Caco-2 (cell line): Measurements from ENCODE around the gene JARID2. TPM values are rescaled to one million over a fixed set of nuclear protein-coding genes. Genes with fewer than 3 reads are reported as not detected.

ENCODE experiments used
- BruUV-seq: library from RNA; stranded (reverse); fragments of 400-500 nt; replicated peaks from 2 replicates; lab custom pipeline; 2021; lab: Mats Ljungman, UMichigan
- CTCF ChIA-PET: fragments of 300-600 bp; sonication (Branson Sonifier 250); formaldehyde crosslinking; loops from one replicate; lab custom pipeline; 2022; ENCODE audit warnings: antibody characterized with exemption; lab: Charles Lee
- POLR2A ChIA-PET: fragments of 300-600 bp; sonication (Branson Sonifier 250); formaldehyde crosslinking; loops from one replicate; lab custom pipeline; 2022; ENCODE audit warnings: antibody characterized with exemption; lab: Charles Lee
- DNase-seq, 2 experiments: peaks; one replicate each; pipeline versions ENCODE4 v3.0.0 to v3.0.0-alpha.2; 2020 to 2022
- H3K27me3 ChIP-seq: replicated peaks from 2 replicates; pipeline ENCODE4 v1.6.0; 2011; ENCODE audit warnings: low read length; ENCODE audit not compliant: control insufficient read depth, insufficient read depth
- H3K36me3 ChIP-seq: 2 replicates; pipeline ENCODE4 v1.5.1; 2011; ENCODE audit warnings: low read length; ENCODE audit not compliant: control insufficient read depth, insufficient read depth
- H3K4me1 ChIP-seq: fragments of 250-450 bp; sonication (Bioruptor Pico); 2 replicates; pipeline ENCODE4 v1.5.1; 2020; ENCODE audit warnings: mild to moderate bottlenecking
- H3K4me3 ChIP-seq: 2 replicates; pipeline ENCODE4 v1.5.1; 2011; ENCODE audit warnings: low read depth, mild to moderate bottlenecking, control low read depth, low read length
- H3K9me3 ChIP-seq: fragments of 250-450 bp; sonication (Bioruptor Pico); 2 replicates; pipeline ENCODE4 v1.5.1; 2020; ENCODE audit warnings: mild to moderate bottlenecking, moderate library complexity
- H3K27ac Mint-ChIP-seq: one replicate; pipeline ENCODE4 v1.8.0; 2022; ENCODE audit warnings: mixed read lengths; ENCODE audit not compliant: unreplicated experiment
- H3K27me3 Mint-ChIP-seq: one replicate; pipeline ENCODE4 v1.8.0; 2022; ENCODE audit warnings: mixed read lengths; ENCODE audit not compliant: insufficient read depth, unreplicated experiment
- H3K36me3 Mint-ChIP-seq: one replicate; pipeline ENCODE4 v1.8.0; 2022; ENCODE audit warnings: mild to moderate bottlenecking, mixed read lengths; ENCODE audit not compliant: insufficient read depth, unreplicated experiment
- H3K4me1 Mint-ChIP-seq: one replicate; pipeline ENCODE4 v1.8.0; 2022; ENCODE audit warnings: low read depth, mixed read lengths; ENCODE audit not compliant: unreplicated experiment
- H3K4me3 Mint-ChIP-seq: one replicate; pipeline ENCODE4 v1.8.0; 2022; ENCODE audit warnings: mild to moderate bottlenecking, moderate library complexity, mixed read lengths; ENCODE audit not compliant: unreplicated experiment
- H3K9me3 Mint-ChIP-seq: one replicate; pipeline ENCODE4 v1.8.0; 2022; ENCODE audit warnings: mixed read lengths; ENCODE audit not compliant: unreplicated experiment
- intact Hi-C: fragments of 100-400 bp; cut with micrococcal nuclease; formaldehyde crosslinking; loops from one replicate; pipeline ENCODE4 v1.10.0; 2022; ENCODE audit not compliant: unreplicated experiment
- total RNA-seq: library from RNA; stranded (reverse); gene quantifications from 2 replicates; pipeline ENCODE4 v1.2.3, GENCODE V29; 2022
- TF ChIP-seq, protein P1 (sequence below), 2 experiments: fragments of 200-600 bp in 1 of 2; IDR thresholded peaks; 1 replicate in 1 of 2; 2 replicates in 1 of 2; pipeline versions ENCODE4 v1.5.1 to v1.8.0; 2011 to 2022; ENCODE audit warnings: antibody characterized with exemption in 1 of 2, control low read depth in 1 of 2, inconsistent platforms in 1 of 2, low read depth in 1 of 2, low read length in 1 of 2, mild to moderate bottlenecking in 1 of 2, moderate library complexity in 1 of 2; ENCODE audit not compliant: insufficient read depth in 1 of 2, severe bottlenecking in 1 of 2, unreplicated experiment in 1 of 2

JARID2 gene
- total RNA-seq, 1 experiment from 2014 or later, result 18.3 TPM

DNA sequence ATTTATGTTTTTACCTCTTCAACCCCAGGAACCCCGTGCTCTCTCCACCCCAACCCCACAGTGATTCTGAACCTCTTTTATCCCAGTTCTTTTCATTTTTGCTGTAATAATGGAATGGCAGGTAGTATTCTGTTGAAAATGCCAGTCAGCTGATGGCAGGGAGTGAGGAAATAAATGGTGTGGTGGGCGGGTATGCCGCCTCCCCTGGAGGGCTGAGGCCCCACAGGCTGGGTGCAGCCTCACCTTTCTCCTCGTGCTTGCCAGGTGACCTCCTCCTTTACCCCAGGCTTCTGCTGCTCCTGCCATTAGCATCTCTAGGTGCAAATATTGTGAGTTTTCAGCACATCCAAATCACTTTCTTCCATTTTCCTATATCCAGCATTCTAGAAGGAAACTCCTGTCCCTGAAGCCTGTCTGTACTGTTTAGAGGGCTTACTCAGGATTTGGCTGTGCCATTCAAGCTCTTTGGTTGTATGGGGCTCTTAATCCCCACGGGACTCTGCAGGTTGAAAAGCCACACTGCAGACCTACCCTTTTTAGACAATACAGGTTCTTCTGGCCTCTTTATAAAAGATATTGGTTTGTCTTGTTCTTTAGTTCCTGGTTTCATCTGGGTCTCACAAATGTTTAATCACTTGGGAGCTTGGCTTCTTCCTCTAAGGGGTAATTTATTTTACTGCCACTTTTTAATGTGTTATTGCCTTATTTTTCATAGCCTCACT lies 201.8 kb downstream of the JARID2 start:
- Histone ChIP-seq H3K27me3 (no peaks in the 10 kb centered on the region), H3K4me1 (no peaks in the 10 kb centered on the region), H3K9me3 (no peaks in the 10 kb centered on the region), H3K4me3 (no peak overlapping the region), H3K36me3 (no peaks in the 10 kb centered on the region)
- Mint-ChIP-seq H3K9me3 (no peaks in the 10 kb centered on the region), H3K27me3 (no peaks in the 10 kb centered on the region), H3K4me3 (no peak overlapping the region), H3K27ac (no peak overlapping the region), H3K4me1 (peaks cover 6% of the 10 kb centered on the region), H3K36me3 (no peaks in the 10 kb centered on the region)
- BruUV-seq, result no TSS peak
- ChIA-PET POLR2A (no interaction called here), CTCF (no interaction called here)
- intact Hi-C loops, result loop anchor here (10.0 kb wide), 1 partner anchor 203 kb away; the partner anchor contains the start of gene JARID2
- DNase-seq, result no peak
- TF ChIP-seq, protein P1, sequence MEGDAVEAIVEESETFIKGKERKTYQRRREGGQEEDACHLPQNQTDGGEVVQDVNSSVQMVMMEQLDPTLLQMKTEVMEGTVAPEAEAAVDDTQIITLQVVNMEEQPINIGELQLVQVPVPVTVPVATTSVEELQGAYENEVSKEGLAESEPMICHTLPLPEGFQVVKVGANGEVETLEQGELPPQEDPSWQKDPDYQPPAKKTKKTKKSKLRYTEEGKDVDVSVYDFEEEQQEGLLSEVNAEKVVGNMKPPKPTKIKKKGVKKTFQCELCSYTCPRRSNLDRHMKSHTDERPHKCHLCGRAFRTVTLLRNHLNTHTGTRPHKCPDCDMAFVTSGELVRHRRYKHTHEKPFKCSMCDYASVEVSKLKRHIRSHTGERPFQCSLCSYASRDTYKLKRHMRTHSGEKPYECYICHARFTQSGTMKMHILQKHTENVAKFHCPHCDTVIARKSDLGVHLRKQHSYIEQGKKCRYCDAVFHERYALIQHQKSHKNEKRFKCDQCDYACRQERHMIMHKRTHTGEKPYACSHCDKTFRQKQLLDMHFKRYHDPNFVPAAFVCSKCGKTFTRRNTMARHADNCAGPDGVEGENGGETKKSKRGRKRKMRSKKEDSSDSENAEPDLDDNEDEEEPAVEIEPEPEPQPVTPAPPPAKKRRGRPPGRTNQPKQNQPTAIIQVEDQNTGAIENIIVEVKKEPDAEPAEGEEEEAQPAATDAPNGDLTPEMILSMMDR (IDR thresholded peaks at IDR 0.05; ENCODE audit: insufficient read depth in 1 of 2, low read depth in 1 of 2, low read length in 1 of 2, severe bottlenecking in 1 of 2, unreplicated experiment in 1 of 2), result no peak

DNA sequence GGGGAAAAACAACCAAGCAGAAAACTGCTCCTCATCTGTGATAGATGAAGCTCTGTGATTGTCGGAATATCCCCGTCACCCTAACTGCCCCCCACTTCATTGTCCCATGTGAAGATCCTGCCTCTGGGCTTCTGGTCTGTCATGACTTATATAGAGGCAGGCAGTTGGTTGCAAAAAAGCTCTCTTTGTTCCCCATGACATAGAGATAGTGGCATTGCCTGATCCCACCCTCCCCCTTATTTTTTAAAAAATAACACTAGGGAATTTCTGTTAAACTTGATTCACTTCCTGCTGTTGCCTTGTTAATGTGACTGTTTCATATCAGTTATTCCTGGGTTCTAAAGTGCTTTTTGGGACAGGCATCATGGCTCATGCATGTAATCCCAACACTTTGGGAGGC lies 203.1 kb downstream of the JARID2 start:
- Mint-ChIP-seq H3K27me3 (no peaks in the 10 kb centered on the region), H3K9me3 (no peaks in the 10 kb centered on the region), H3K36me3 (no peaks in the 10 kb centered on the region), H3K4me1 (no peaks in the 10 kb centered on the region), H3K4me3 (no peak overlapping the region), H3K27ac (no peak overlapping the region)
- no peaks in the 10 kb centered on the region for H3K36me3 ChIP-seq
- TF ChIP-seq, protein P1 (IDR thresholded peaks at IDR 0.05; ENCODE audit: insufficient read depth in 1 of 2, low read depth in 1 of 2, low read length in 1 of 2, severe bottlenecking in 1 of 2, unreplicated experiment in 1 of 2), result no peak
- no peak for DNase-seq
- CTCF ChIA-PET, result no interaction called here
- H3K4me1 ChIP-seq, result no peaks in the 10 kb centered on the region
- H3K9me3 ChIP-seq, result no peaks in the 10 kb centered on the region
- POLR2A ChIA-PET, result no interaction called here
- BruUV-seq, result no TSS peak
- intact Hi-C loops, result loop anchor here (10.0 kb wide), 1 partner anchor 204 kb away; the partner anchor contains the start of gene JARID2
- H3K27me3 ChIP-seq, result no peaks in the 10 kb centered on the region
- no peak overlapping the region for H3K4me3 ChIP-seq

DNA sequence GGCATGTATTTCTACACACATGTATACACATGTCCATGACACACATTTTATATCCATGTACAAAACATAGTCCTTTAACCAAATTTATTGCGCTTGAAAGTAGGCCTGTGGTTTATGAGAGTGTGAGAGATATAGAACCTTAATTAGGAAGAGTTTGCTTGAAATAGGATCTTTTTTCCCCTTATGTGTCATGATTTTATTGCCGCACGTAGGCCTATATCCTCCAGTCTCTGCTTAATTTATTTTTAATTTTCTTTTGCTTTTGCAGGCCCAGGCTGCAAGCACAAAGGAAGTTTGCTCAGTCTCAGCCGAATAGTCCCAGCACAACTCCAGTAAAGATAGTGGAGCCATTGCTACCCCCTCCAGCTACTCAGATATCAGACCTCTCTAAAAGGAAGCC lies 205.9 kb downstream of the JARID2 start:
- H3K27ac Mint-ChIP-seq, result no peak overlapping the region

More for the DNA sequence above, 205.9 kb downstream of the JARID2 start:
- BruUV-seq, result no TSS peak
- peaks cover 16% of the 10 kb centered on the region for H3K4me1 ChIP-seq
- Mint-ChIP-seq H3K36me3 (peaks cover 11% of the 10 kb centered on the region), H3K27me3 (no peaks in the 10 kb centered on the region), H3K9me3 (no peaks in the 10 kb centered on the region), H3K4me3 (no peak overlapping the region), H3K4me1 (peaks cover 18% of the 10 kb centered on the region)
- no peaks in the 10 kb centered on the region for H3K36me3 ChIP-seq
- intact Hi-C loops, result no loop called here
- no peaks in the 10 kb centered on the region for H3K27me3 ChIP-seq
- H3K4me3 ChIP-seq, result no peak overlapping the region
- CTCF ChIA-PET, result no interaction called here
- DNase-seq, result no peak
- TF ChIP-seq, protein P1 (IDR thresholded peaks at IDR 0.05; ENCODE audit: insufficient read depth in 1 of 2, low read depth in 1 of 2, low read length in 1 of 2, severe bottlenecking in 1 of 2, unreplicated experiment in 1 of 2), result no peak
- POLR2A ChIA-PET, result no interaction called here
- H3K9me3 ChIP-seq, result no peaks in the 10 kb centered on the region
